GM23338 (cell line): ENCODE data around the gene CHD1. TPM values are rescaled to one million over a fixed set of nuclear protein-coding genes. Genes with fewer than 3 reads are reported as not detected.

Source experiments
- ATAC-seq: fragments of 200-7000 bp; cut with Tn5 transposase; 3 replicates; pipeline ENCODE4 v1.9.1; 2020
- DNase-seq: peaks from one replicate; pipeline ENCODE4 v3.0.0-alpha.2; 2015; ENCODE audit warnings: low spot score
- H2AFZ ChIP-seq: fragments of 200-600 bp; sonication (generic); 2 replicates; pipeline ENCODE4 v1.8.0; 2016; ENCODE audit warnings: antibody characterized with exemption, mild to moderate bottlenecking, moderate library complexity
- H3F3A ChIP-seq: fragments of 200-600 bp; sonication (generic); replicated peaks from 2 replicates; pipeline ENCODE4 v1.8.0; 2017; ENCODE audit warnings: antibody characterized with exemption, mixed run types, low read depth
- H3K27ac ChIP-seq: fragments of 200-600 bp; sonication (generic); 2 replicates; pipeline ENCODE4 v1.6.1; 2016; ENCODE audit warnings: low read depth
- H3K27me3 ChIP-seq: fragments of 200-600 bp; sonication (generic); 2 replicates; pipeline ENCODE4 v1.8.0; 2016; ENCODE audit warnings: mild to moderate bottlenecking, mixed run types, moderate library complexity; ENCODE audit not compliant: insufficient read depth
- H3K36me3 ChIP-seq: fragments of 200-600 bp; sonication (generic); 2 replicates; pipeline ENCODE4 v1.8.0; 2016; ENCODE audit warnings: mild to moderate bottlenecking; ENCODE audit not compliant: insufficient read depth
- H3K4me1 ChIP-seq: fragments of 200-600 bp; sonication (generic); 2 replicates; pipeline ENCODE4 v1.8.0; 2016; ENCODE audit warnings: mild to moderate bottlenecking, moderate library complexity; ENCODE audit not compliant: insufficient read depth
- H3K4me2 ChIP-seq: fragments of 200-600 bp; sonication (generic); 2 replicates; pipeline ENCODE4 v1.7.1; 2017; ENCODE audit warnings: mixed run types
- H3K4me3 ChIP-seq: fragments of 200-600 bp; sonication (generic); 2 replicates; pipeline ENCODE4 v1.6.1; 2016; ENCODE audit warnings: mixed run types
- H3K79me2 ChIP-seq: fragments of 200-600 bp; sonication (generic); replicated peaks from 2 replicates; pipeline ENCODE4 v1.8.0; 2017; ENCODE audit warnings: mild to moderate bottlenecking; ENCODE audit not compliant: insufficient read depth
- H3K9me2 ChIP-seq: fragments of 200-600 bp; sonication (generic); 2 replicates; pipeline ENCODE4 v1.8.0; 2017; ENCODE audit not compliant: insufficient read depth
- H4K20me1 ChIP-seq: fragments of 200-600 bp; sonication (generic); replicated peaks from 2 replicates; pipeline ENCODE4 v1.8.0; 2017; ENCODE audit warnings: mild to moderate bottlenecking; ENCODE audit not compliant: insufficient read depth
- H3K27ac Mint-ChIP-seq: 2 replicates; pipeline ENCODE4 v1.8.0; 2020; ENCODE audit warnings: inconsistent platforms, mild to moderate bottlenecking, moderate library complexity, mixed read lengths
- H3K27me3 Mint-ChIP-seq: 3 replicates; pipeline ENCODE4 v1.8.0; 2022; ENCODE audit warnings: low read depth, mild to moderate bottlenecking, moderate library complexity, mixed read lengths, inconsistent platforms; ENCODE audit not compliant: insufficient read depth, poor library complexity
- H3K36me3 Mint-ChIP-seq: 3 replicates; pipeline ENCODE4 v1.8.0; 2021; ENCODE audit warnings: low read depth, mild to moderate bottlenecking, inconsistent platforms, moderate library complexity, mixed read lengths
- H3K4me1 Mint-ChIP-seq: 3 replicates; pipeline ENCODE4 v1.8.0; 2020; ENCODE audit warnings: mild to moderate bottlenecking, inconsistent platforms, mixed read lengths
- H3K4me3 Mint-ChIP-seq: 3 replicates; pipeline ENCODE4 v1.8.0; 2021; ENCODE audit warnings: moderate library complexity, mild to moderate bottlenecking, inconsistent platforms, mixed read lengths
- H3K9me3 Mint-ChIP-seq: 3 replicates; pipeline ENCODE4 v1.8.0; 2020; ENCODE audit warnings: moderate library complexity, mild to moderate bottlenecking, inconsistent platforms, mixed read lengths
- CREB1 ChIP-seq: fragments of 250-450 bp; sonication (Bioruptor Pico); IDR thresholded peaks from 2 replicates; pipeline ENCODE4 v1.5.0; 2020; ENCODE audit warnings: low read depth, mild to moderate bottlenecking, moderate library complexity
- CTCF ChIP-seq, 2 experiments: fragments of 200-600 bp in 1 of 2; sonication (generic) in 1 of 2; conservative IDR thresholded peaks; 2 replicates each; pipeline versions ENCODE4 v1.5.1 to v1.6.1; 2016 to 2017; ENCODE audit warnings: antibody characterized with exemption in 2 of 2, low read depth in 2 of 2, mild to moderate bottlenecking in 2 of 2, moderate library complexity in 1 of 2
- ETS1 ChIP-seq: IDR thresholded peaks from 2 replicates; pipeline ENCODE4 v1.6.1; 2016; ENCODE audit warnings: antibody characterized with exemption
- EZH2 ChIP-seq: fragments of 200-600 bp; sonication (generic); IDR thresholded peaks from one replicate; pipeline ENCODE4 v1.8.0; 2017; ENCODE audit warnings: antibody characterized with exemption, mild to moderate bottlenecking, low read depth; ENCODE audit not compliant: unreplicated experiment
- EZH2phosphoT487 ChIP-seq: fragments of 200-600 bp; sonication (generic); IDR thresholded peaks from one replicate; pipeline ENCODE4 v1.8.1; 2018; ENCODE audit warnings: antibody characterized with exemption; ENCODE audit not compliant: unreplicated experiment
- NANOG ChIP-seq: IDR thresholded peaks from 2 replicates; pipeline ENCODE4 v1.6.1; 2016; ENCODE audit warnings: antibody characterized with exemption, borderline replicate concordance
- STAT1 ChIP-seq: IDR thresholded peaks from one replicate; pipeline ENCODE4 v1.6.1; 2016; ENCODE audit warnings: antibody characterized with exemption; ENCODE audit not compliant: unreplicated experiment
- ZNF331 ChIP-seq: fragments of 250-450 bp; sonication (Bioruptor Pico); IDR thresholded peaks from 2 replicates; pipeline ENCODE4 v1.5.0; 2020; ENCODE audit warnings: low read depth, mild to moderate bottlenecking, moderate library complexity
- polyA plus RNA-seq: library from polyadenylated mRNA; unstranded; fragments of >200 nt; fragmentation: Nextera tagmentation; extraction: Ambion mirVana; gene quantifications from 2 replicates; pipeline ENCODE4 v1.2.1, GENCODE V29; 2016
- total RNA-seq: library from RNA; depleted of rRNA; stranded (reverse); fragments of >200 nt; shearing (Covaris generic); gene quantifications from 2 replicates; pipeline ENCODE4 v1.2.3, GENCODE V29; 2014

The CHD1 gene
- total and polyA plus RNA-seq, 2 experiments from 2014 or later = 36.4 to 75.6 TPM

GRCh38 chr5:98827588-98828284 is 101.1 kb downstream of the CHD1 start:
- peaks cover 6% of the 10 kb centered on the region for H3K27me3 Mint-ChIP-seq
- no peak for TF ChIP-seq EZH2phosphoT487
- TF ChIP-seq EZH2 = no peak
- no peak for TF ChIP-seq ETS1
- no peak for TF ChIP-seq NANOG
- TF ChIP-seq CREB1 = no peak
- TF ChIP-seq ZNF331 (CRISPR knock-in tag) = no peak
- no peak for TF ChIP-seq CTCF (conservative IDR thresholded peaks at IDR 0.05; ENCODE audit: low read depth in 2 of 2)
- Histone ChIP-seq H3K36me3 (no peaks in the 10 kb centered on the region), H3K79me2 (no peaks in the 10 kb centered on the region), H3K4me1 (no peaks in the 10 kb centered on the region), H3F3A (no peaks in the 10 kb centered on the region), H3K4me2 (no peak overlapping the region), H3K9me2 (no peaks in the 10 kb centered on the region), H3K27ac (no peak overlapping the region), H4K20me1 (no peaks in the 10 kb centered on the region), H3K27me3 (no peaks in the 10 kb centered on the region), H3K4me3 (no peak overlapping the region), H2AFZ (no peak overlapping the region)
- no peaks in the 10 kb centered on the region for H3K36me3 Mint-ChIP-seq
- H3K4me1 Mint-ChIP-seq = no peaks in the 10 kb centered on the region
- no peak overlapping the region for H3K27ac Mint-ChIP-seq
- H3K9me3 Mint-ChIP-seq = peaks cover 10% of the 10 kb centered on the region
- no peak for ATAC-seq
- H3K4me3 Mint-ChIP-seq = no peak overlapping the region
- DNase-seq = no peak

GRCh38 chr5:98827161-98827560 is 101.6 kb downstream of the CHD1 start:
- Histone ChIP-seq H3K36me3 (no peaks in the 10 kb centered on the region), H3K4me1 (no peaks in the 10 kb centered on the region), H3K79me2 (no peaks in the 10 kb centered on the region), H3K9me2 (no peaks in the 10 kb centered on the region), H3K27me3 (no peaks in the 10 kb centered on the region), H4K20me1 (no peaks in the 10 kb centered on the region), H3K4me2 (no peak overlapping the region), H2AFZ (no peak overlapping the region), H3F3A (no peaks in the 10 kb centered on the region), H3K4me3 (no peak overlapping the region), H3K27ac (no peak overlapping the region)
- no peaks in the 10 kb centered on the region; the same call in 2 of the 3 replicates for H3K36me3 Mint-ChIP-seq
- no peaks in the 10 kb centered on the region for H3K4me1 Mint-ChIP-seq
- TF ChIP-seq STAT1 = no peak
- peak; percentile 75 to 81 for TF ChIP-seq CTCF (conservative IDR thresholded peaks at IDR 0.05; ENCODE audit: low read depth in 2 of 2)
- no peak overlapping the region for H3K27ac Mint-ChIP-seq
- peaks cover 10% of the 10 kb centered on the region for H3K9me3 Mint-ChIP-seq
- no peak overlapping the region for H3K4me3 Mint-ChIP-seq
- DNase-seq = peak; percentile 70
- peak; percentile 53 for ATAC-seq
- peaks cover 6% of the 10 kb centered on the region for H3K27me3 Mint-ChIP-seq
